H1 (cell line): Measurements from ENCODE around the gene FXYD3.

ENCODE experiments used
- CEBPB ChIP-seq: IDR thresholded peaks from 2 replicates; pipeline ENCODE4 v1.6.1; 2012; ENCODE audit warnings: low read depth, low read length
- EZH2 ChIP-seq: fragments of 200-600 bp; sonication (generic); IDR thresholded peaks from 2 replicates; pipeline ENCODE4 v1.7.1; 2012; ENCODE audit warnings: low read depth, mild to moderate bottlenecking, moderate library complexity, low read length, inconsistent platforms; ENCODE audit not compliant: severe bottlenecking
- SIX5 ChIP-seq: IDR thresholded peaks from 2 replicates; pipeline ENCODE4 v1.6.1; 2011; ENCODE audit warnings: mild to moderate bottlenecking, low read depth, low read length
- TCF12 ChIP-seq: IDR thresholded peaks from 2 replicates; pipeline ENCODE4 v1.6.1; 2011; ENCODE audit warnings: low read depth, mild to moderate bottlenecking, low read length
- YY1 ChIP-seq: IDR thresholded peaks from 2 replicates; pipeline ENCODE4 v1.6.1; 2011; ENCODE audit warnings: low read depth, mild to moderate bottlenecking, low read length
- ZNF274 ChIP-seq: IDR thresholded peaks from 2 replicates; pipeline ENCODE4 v1.7.0; 2012; ENCODE audit warnings: low read length, borderline replicate concordance; ENCODE audit errors: extremely low read depth
- TF ChIP-seq, protein P1 (sequence below), 3 experiments: IDR thresholded peaks; 1 replicate in 2 of 3; 2 replicates in 1 of 3; pipeline versions ENCODE4 v1.5.1 to v1.6.1; 2011; ENCODE audit warnings: low read length in 3 of 3, mild to moderate bottlenecking in 3 of 3, inconsistent platforms in 2 of 3, low read depth in 1 of 3, moderate library complexity in 1 of 3; ENCODE audit not compliant: insufficient read depth in 1 of 3; ENCODE audit errors: control extremely low read depth in 1 of 3

DNA sequence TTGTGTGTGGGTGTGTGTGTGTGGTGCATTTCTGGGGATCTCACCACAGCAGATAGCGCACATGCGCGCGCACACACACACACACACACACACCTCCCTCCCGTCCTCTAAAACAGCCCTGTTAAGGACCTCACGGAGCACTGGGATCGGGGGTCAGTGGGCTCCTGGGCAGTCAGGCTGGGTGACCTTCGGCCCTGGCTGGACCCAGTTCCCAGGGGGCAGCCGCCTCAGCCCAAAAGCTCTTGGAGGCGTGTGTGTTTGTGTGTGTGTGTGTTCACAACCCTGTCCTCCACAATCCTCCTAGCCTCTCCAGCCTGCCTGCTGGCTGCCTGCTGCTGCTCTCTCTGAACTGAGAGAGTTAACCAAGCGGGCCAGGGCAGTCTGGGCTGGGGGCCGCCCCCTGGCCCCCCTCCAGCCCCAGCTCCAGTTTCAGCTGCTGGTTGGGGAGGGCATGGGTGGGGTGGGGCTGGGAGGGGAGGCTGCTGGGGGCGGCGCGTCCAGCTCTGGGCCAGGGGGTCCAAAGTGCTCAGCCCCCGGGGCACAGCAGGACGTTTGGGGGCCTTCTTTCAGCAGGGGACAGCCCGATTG, 22.8 kb downstream of the FXYD3 start, which contains the start of gene FXYD1:
- TF ChIP-seq SIX5 (no peak), YY1 (no peak), CEBPB (no peak), ZNF274 (no peak), TCF12 (no peak), EZH2 (no peak)
- TF ChIP-seq, protein P1, sequence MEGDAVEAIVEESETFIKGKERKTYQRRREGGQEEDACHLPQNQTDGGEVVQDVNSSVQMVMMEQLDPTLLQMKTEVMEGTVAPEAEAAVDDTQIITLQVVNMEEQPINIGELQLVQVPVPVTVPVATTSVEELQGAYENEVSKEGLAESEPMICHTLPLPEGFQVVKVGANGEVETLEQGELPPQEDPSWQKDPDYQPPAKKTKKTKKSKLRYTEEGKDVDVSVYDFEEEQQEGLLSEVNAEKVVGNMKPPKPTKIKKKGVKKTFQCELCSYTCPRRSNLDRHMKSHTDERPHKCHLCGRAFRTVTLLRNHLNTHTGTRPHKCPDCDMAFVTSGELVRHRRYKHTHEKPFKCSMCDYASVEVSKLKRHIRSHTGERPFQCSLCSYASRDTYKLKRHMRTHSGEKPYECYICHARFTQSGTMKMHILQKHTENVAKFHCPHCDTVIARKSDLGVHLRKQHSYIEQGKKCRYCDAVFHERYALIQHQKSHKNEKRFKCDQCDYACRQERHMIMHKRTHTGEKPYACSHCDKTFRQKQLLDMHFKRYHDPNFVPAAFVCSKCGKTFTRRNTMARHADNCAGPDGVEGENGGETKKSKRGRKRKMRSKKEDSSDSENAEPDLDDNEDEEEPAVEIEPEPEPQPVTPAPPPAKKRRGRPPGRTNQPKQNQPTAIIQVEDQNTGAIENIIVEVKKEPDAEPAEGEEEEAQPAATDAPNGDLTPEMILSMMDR (IDR thresholded peaks at IDR 0.05; ENCODE audit: control extremely low read depth in 1 of 3, insufficient read depth in 1 of 3, low read depth in 1 of 3, low read length in 3 of 3), result no peak
